ENCODE data around the gene CORO2A.

DNA sequence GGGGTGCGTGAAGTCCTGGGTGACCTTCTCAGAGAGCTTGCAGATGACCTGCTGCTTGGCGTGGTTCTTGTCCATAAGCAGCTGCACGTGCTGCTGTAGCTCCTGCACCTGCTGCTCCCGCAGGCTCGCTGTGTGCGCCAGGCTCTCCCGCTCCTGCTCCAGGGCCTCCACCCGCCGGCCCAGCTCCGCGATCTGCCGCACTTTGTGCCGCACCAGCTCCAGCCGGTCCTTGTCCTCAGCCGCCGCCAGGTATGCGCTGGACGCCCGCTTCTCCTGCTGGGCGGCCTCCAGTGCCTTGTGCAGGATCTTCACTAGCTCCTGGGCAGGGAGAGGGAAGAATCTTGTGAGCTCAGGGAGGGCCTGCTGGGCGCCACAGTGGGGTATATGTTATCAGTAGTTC, 28.5 kb upstream of the CORO2A start:
- TF ChIP-seq CTCF (IDR thresholded peaks at IDR 0.05; ENCODE audit: low read depth, low read length, poor library complexity, severe bottlenecking): no peak
- no peak for TF ChIP-seq EZH2phosphoT487 (IDR thresholded peaks at IDR 0.05; ENCODE audit: borderline replicate concordance, low read length)
